Upper lobe of left lung (tissue), 6 donors: ENCODE results near the gene MLNR. TPM values are rescaled to one million over a fixed set of nuclear protein-coding genes. Genes with fewer than 3 reads are reported as not detected.

Experiments used
- ATAC-seq, 2 donors: fragments of 200-7000 bp; cut with Tn5 transposase; one replicate each; pipeline ENCODE4 v1.9.1; 2022; ENCODE audit warnings: mild to moderate bottlenecking in 2 of 2, moderate library complexity in 2 of 2; ENCODE audit not compliant: low FRiP score in 2 of 2
- DNase-seq, 2 donors: peaks; one replicate each; pipeline ENCODE4 v3.0.0-alpha.2; 2019 to 2020
- H3K27ac ChIP-seq, 4 donors: fragments of 200-600 bp; sonication (generic); one replicate each; pipeline ENCODE4 v1.5.1; 2016 to 2019
- H3K27me3 ChIP-seq, 4 donors: fragments of 200-600 bp; sonication (generic); one replicate each; pipeline ENCODE4 v1.5.1; 2017 to 2019
- H3K36me3 ChIP-seq, 4 donors: fragments of 200-600 bp; sonication (generic); one replicate each; pipeline ENCODE4 v1.5.1; 2016 to 2019
- H3K4me1 ChIP-seq, 4 donors: fragments of 200-600 bp; sonication (generic); one replicate each; pipeline ENCODE4 v1.5.1; 2018 to 2019
- H3K4me3 ChIP-seq, 4 donors: fragments of 200-600 bp; sonication (generic); one replicate each; pipeline ENCODE4 v1.5.1; 2017 to 2019; ENCODE audit warnings: mild to moderate bottlenecking in 2 of 4, moderate library complexity in 1 of 4
- H3K9me3 ChIP-seq, 4 donors: fragments of 200-600 bp; sonication (generic); one replicate each; pipeline ENCODE4 v1.5.1; 2018 to 2019
- EP300 ChIP-seq, 4 donors: sonication (generic); formaldehyde crosslinking; IDR thresholded peaks; one replicate each; pipeline ENCODE4 v1.5.1; 2017; ENCODE audit warnings: antibody characterized with exemption in 4 of 4, control low read depth in 2 of 4
- POLR2A ChIP-seq, 4 donors: fragments of 450-650 bp; IDR thresholded peaks; one replicate each; pipeline ENCODE4 v1.5.1; 2016 to 2017; ENCODE audit warnings: antibody characterized with exemption in 4 of 4, mild to moderate bottlenecking in 2 of 4
- POLR2AphosphoS5 ChIP-seq, 2 donors: sonication (generic); formaldehyde crosslinking; IDR thresholded peaks; one replicate each; pipeline ENCODE4 v1.5.1; 2017; ENCODE audit warnings: antibody characterized with exemption in 2 of 2
- WGBS, 2 donors: methylation state at CpG; one replicate each; pipeline ENCODE4 v1.1.5; 2017 to 2018; 5-methylcytosine and 5-hydroxymethylcytosine counted together
- total RNA-seq, 6 donors: library from RNA; depleted of rRNA in 4 of 6; stranded (reverse); fragments of >200 nt in 4 of 6; gene quantifications; one replicate each; pipeline versions ENCODE4 v1.1.0 to v1.2.1, GENCODE V29; 2016 to 2021
- TF ChIP-seq, protein P1 (sequence below), 6 experiments: fragments of 450-650 bp in 4 of 6; fragments of 200-600 bp in 2 of 6; sonication (generic) in 2 of 6; IDR thresholded peaks; one replicate each; pipeline ENCODE4 v1.5.1; 2016 to 2019; ENCODE audit warnings: antibody characterized with exemption in 6 of 6
- donor health status: DM: no; HTN: no; CAD: no; lungs with moderate emphysema.
- donor health status: DM: no; HTN: yes; CAD: no; lungs with severe emphysema.

MLNR gene
- total RNA-seq, 6 donors from 2014 or later: 0.30 to 0.49 TPM; not detected in 4

DNA sequence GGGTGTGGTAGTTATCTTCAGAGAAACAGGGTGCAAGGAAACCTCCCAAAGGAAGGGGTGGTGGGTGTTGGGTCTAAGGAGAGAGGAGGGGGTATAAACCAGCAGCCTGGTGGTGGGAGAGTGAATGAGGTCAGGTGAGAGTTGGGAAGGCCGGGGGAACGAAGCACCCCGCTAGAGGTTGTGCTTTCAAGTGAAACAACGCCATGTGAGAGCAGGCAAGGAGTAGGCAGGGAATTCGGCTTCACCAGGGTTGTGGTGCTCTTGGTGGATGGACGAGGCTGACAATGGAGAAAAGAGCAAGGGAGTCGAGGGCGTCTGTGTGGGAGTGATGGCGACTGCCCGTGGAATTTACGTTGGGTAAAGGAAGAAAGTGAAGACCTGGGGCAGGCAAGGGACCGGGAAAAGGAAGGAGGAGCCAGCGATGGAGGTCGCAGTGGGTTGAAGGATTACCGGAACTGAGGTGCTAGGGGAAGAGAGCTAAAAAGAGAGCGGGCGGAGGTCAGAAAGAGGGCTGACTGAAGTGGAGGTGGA, 2.1 kb upstream of the MLNR start:
- ATAC-seq (no peak), DNase-seq (no peak)
- peaks cover 0 to 23% (median 12%) of the 10 kb centered on the region in 4 donors for H3K27me3 ChIP-seq
- H3K4me3 ChIP-seq: peak overlapping the region in 1 of 4 donors; percentile 14
- 47 to 58% methylated on average over 17 of the region's 17 CpGs for WGBS, 2 donors
- TF ChIP-seq, protein P1, sequence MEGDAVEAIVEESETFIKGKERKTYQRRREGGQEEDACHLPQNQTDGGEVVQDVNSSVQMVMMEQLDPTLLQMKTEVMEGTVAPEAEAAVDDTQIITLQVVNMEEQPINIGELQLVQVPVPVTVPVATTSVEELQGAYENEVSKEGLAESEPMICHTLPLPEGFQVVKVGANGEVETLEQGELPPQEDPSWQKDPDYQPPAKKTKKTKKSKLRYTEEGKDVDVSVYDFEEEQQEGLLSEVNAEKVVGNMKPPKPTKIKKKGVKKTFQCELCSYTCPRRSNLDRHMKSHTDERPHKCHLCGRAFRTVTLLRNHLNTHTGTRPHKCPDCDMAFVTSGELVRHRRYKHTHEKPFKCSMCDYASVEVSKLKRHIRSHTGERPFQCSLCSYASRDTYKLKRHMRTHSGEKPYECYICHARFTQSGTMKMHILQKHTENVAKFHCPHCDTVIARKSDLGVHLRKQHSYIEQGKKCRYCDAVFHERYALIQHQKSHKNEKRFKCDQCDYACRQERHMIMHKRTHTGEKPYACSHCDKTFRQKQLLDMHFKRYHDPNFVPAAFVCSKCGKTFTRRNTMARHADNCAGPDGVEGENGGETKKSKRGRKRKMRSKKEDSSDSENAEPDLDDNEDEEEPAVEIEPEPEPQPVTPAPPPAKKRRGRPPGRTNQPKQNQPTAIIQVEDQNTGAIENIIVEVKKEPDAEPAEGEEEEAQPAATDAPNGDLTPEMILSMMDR (IDR thresholded peaks at IDR 0.05): no peak
- TF ChIP-seq POLR2AphosphoS5 (IDR thresholded peaks at IDR 0.05) (no peak), POLR2A (IDR thresholded peaks at IDR 0.05) (no peak), EP300 (IDR thresholded peaks at IDR 0.05) (no peak)
- no peaks in the 10 kb centered on the region for H3K36me3 ChIP-seq
- H3K27ac ChIP-seq: no peak overlapping the region
- no peaks in the 10 kb centered on the region for H3K9me3 ChIP-seq
- H3K4me1 ChIP-seq: peaks cover 23 to 44% (median 28%) of the 10 kb centered on the region in 4 donors

DNA sequence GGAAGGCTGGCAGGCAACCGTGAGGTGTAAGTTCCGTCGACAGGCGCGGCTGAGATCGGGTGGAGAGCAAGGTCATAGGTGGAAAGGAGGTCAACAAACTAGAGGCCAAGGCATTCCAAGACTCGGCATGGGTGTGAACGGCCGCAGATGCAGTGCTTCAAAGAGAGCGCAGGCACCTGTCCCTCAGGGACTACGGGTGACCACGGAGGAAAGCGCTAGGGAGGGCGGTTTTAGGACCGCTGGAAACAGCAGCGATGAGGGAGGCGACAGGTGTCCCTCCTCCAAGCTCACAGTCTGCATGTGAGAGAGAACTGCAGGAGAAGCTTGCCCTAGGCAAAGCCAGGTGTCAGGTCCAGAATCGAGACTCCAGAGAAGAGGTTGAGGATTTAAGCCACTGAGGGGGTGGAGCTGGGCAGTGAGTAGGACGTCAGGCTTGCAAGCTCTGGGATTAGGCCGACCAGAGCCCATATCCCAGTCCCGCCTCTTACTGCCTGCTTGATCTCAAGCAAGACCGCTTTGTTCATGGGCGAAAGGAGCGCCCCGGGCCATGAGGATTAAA, 1.6 kb upstream of the MLNR start:
- TF ChIP-seq, protein P1 (IDR thresholded peaks at IDR 0.05): no peak
- TF ChIP-seq POLR2AphosphoS5 (IDR thresholded peaks at IDR 0.05): no peak
- TF ChIP-seq POLR2A (IDR thresholded peaks at IDR 0.05): no peak
- no peak for TF ChIP-seq EP300 (IDR thresholded peaks at IDR 0.05)
- Histone ChIP-seq H3K36me3 (no peaks in the 10 kb centered on the region), H3K4me3 (peak overlapping the region in 1 of 4 donors; percentile 14), H3K9me3 (no peaks in the 10 kb centered on the region), H3K27me3 (peaks cover 0 to 23% (median 12%) of the 10 kb centered on the region in 4 donors), H3K27ac (no peak overlapping the region), H3K4me1 (peaks cover 23 to 44% (median 28%) of the 10 kb centered on the region in 4 donors)
- WGBS, 2 donors: 44 to 46% methylated on average over 25 of the region's 25 CpGs
- no peak for ATAC-seq
- DNase-seq: no peak

DNA sequence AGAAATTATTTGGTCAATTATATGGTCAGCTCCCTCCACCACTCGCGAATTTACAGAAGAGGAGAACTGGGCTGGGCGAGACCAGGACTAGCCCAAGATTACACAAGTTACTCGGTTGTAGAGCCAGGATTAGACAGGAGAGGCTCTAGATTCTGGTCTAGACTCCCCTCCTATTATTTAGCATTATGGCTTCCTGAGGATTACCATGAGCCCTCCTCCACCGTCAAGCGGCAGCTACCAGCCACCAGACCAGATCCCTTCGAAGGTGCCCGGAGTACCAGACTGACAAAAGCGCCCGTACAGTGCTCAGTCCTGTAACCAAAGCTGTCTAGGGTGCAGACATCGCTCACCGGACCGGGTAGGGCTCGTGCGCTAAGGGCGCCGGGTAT, 497 bp upstream of the MLNR start:
- no peak for ATAC-seq
- TF ChIP-seq, protein P1 (IDR thresholded peaks at IDR 0.05): no peak
- TF ChIP-seq POLR2AphosphoS5 (IDR thresholded peaks at IDR 0.05) (no peak), EP300 (IDR thresholded peaks at IDR 0.05) (no peak), POLR2A (IDR thresholded peaks at IDR 0.05) (no peak)
- Histone ChIP-seq H3K9me3 (no peaks in the 10 kb centered on the region), H3K4me3 (peak overlapping the region in 3 of 4 donors; percentile 55 to 57 (median 56)), H3K27ac (no peak overlapping the region), H3K4me1 (peaks cover 23 to 43% (median 27%) of the 10 kb centered on the region in 4 donors), H3K36me3 (no peaks in the 10 kb centered on the region), H3K27me3 (peaks cover 0 to 23% (median 12%) of the 10 kb centered on the region in 4 donors)
- WGBS, 2 donors: 23 to 24% methylated on average over 9 to 10 of the region's 17 CpGs
- no peak for DNase-seq

DNA sequence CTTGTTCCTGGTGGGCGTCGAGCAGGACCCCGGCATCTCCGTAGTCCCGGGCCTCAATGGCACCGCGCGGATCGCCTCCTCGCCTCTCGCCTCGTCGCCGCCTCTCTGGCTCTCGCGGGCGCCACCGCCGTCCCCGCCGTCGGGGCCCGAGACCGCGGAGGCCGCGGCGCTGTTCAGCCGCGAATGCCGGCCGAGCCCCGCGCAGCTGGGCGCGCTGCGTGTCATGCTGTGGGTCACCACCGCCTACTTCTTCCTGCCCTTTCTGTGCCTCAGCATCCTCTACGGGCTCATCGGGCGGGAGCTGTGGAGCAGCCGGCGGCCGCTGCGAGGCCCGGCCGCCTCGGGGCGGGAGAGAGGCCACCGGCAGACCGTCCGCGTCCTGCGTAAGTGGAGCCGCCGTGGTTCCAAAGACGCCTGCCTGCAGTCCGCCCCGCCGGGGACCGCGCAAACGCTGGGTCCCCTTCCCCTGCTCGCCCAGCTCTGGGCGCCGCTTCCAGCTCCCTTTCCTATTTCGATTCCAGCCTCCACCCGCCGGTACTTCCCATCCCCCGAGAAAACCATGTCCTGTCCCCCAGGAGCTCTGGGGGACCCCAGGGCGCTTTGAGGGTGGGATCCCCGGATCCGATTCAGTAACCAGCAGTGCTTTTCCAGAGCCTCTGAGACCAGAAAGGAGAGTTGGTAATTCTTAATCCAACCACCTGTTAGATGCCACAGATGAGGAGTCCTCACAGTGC, 885 bp downstream of the MLNR start:
- DNase-seq (peak in 1 of 2 donors; percentile 85), ATAC-seq (peak in 1 of 2 donors; percentile 39)
- Histone ChIP-seq H3K9me3 (no peaks in the 10 kb centered on the region), H3K4me1 (peaks cover 20 to 41% (median 26%) of the 10 kb centered on the region in 4 donors), H3K27ac (no peak overlapping the region), H3K27me3 (peaks cover 0 to 23% (median 12%) of the 10 kb centered on the region in 4 donors), H3K4me3 (peak overlapping the region in 3 of 4 donors; percentile 55 to 57 (median 56)), H3K36me3 (no peaks in the 10 kb centered on the region)
- 9 to 12% methylated on average over 9 to 19 of the region's 73 CpGs for WGBS, 2 donors
- TF ChIP-seq POLR2AphosphoS5 (IDR thresholded peaks at IDR 0.05) (no peak), POLR2A (IDR thresholded peaks at IDR 0.05) (no peak), EP300 (IDR thresholded peaks at IDR 0.05) (no peak)
- TF ChIP-seq, protein P1 (IDR thresholded peaks at IDR 0.05): no peak
